Measurements from ENCODE around the gene MMP28. TPM values are rescaled to one million over a fixed set of nuclear protein-coding genes. Genes with fewer than 3 reads are reported as not detected.

Gene MMP28
- total and polyA plus RNA-seq, 10 donors = 1.1 to 5.9 (median 2.8) TPM

DNA sequence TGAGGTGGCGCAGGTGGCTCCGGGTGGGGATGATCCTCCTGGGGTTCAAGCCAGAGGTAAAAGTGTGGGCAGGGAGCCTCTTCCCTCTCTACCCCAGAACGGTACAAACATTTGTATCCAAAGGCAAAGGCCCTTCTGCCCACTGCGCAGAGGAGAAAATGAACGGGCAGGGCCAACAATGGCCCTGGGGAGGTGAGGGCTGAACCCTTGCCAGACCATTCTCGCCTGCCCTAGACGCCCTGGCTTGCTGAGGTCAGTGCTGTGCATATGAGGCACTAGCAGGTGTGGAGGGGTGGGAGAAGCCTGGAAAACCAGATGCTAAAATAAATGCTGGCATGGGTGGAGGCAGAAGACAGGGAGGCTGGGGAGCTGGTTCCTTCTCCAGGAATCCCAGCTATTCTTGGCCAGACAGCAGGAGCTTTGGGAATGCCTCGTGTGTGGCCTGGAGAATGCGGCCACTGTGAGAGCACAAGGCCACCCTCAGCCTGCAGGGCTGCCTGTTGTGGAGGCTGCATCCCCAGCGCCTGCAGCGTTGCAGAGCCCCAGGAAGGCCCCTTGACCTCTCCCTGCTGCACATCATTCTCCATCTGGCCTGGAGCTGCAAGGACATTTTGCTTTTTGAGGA is 30.2 kb downstream of the MMP28 start:
- Histone ChIP-seq H3K27me3 (replicated peaks in 1 of 7) (peaks cover 0 to 4% (median 0%) of the 10 kb centered on the region in 7 donors), H3K36me3 (no peaks in the 10 kb centered on the region), H3K4me1 (peaks cover 6 to 22% (median 15%) of the 10 kb centered on the region in 6 donors), H3K9me3 (no peaks in the 10 kb centered on the region), H3K27ac (peak overlapping the region in 3 of 8 donors; percentile 68 to 79 (median 70)), H3K4me3 (peak overlapping the region in 2 of 8 donors; percentile 61 to 78)
- intact Hi-C loops (cut with DNase I; ENCODE audit: low total_unique reads) = loop anchor here (5.0 kb wide), 1 partner anchor 42 kb away; the partner anchor contains the start of gene TAF15
- TF ChIP-seq POLR2AphosphoS5 (IDR thresholded peaks at IDR 0.05) (no peak), POLR2A (IDR thresholded peaks at IDR 0.05) (no peak)
- TF ChIP-seq, protein P1, sequence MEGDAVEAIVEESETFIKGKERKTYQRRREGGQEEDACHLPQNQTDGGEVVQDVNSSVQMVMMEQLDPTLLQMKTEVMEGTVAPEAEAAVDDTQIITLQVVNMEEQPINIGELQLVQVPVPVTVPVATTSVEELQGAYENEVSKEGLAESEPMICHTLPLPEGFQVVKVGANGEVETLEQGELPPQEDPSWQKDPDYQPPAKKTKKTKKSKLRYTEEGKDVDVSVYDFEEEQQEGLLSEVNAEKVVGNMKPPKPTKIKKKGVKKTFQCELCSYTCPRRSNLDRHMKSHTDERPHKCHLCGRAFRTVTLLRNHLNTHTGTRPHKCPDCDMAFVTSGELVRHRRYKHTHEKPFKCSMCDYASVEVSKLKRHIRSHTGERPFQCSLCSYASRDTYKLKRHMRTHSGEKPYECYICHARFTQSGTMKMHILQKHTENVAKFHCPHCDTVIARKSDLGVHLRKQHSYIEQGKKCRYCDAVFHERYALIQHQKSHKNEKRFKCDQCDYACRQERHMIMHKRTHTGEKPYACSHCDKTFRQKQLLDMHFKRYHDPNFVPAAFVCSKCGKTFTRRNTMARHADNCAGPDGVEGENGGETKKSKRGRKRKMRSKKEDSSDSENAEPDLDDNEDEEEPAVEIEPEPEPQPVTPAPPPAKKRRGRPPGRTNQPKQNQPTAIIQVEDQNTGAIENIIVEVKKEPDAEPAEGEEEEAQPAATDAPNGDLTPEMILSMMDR (IDR thresholded peaks at IDR 0.05 in 8 of 11, conservative IDR thresholded peaks at IDR 0.05 in 3 of 11) = no peak
- WGBS, 5 donors = 76 to 86% (median 79%) methylated on average over 11 of the region's 11 CpGs
- no peak for DNase-seq

DNA sequence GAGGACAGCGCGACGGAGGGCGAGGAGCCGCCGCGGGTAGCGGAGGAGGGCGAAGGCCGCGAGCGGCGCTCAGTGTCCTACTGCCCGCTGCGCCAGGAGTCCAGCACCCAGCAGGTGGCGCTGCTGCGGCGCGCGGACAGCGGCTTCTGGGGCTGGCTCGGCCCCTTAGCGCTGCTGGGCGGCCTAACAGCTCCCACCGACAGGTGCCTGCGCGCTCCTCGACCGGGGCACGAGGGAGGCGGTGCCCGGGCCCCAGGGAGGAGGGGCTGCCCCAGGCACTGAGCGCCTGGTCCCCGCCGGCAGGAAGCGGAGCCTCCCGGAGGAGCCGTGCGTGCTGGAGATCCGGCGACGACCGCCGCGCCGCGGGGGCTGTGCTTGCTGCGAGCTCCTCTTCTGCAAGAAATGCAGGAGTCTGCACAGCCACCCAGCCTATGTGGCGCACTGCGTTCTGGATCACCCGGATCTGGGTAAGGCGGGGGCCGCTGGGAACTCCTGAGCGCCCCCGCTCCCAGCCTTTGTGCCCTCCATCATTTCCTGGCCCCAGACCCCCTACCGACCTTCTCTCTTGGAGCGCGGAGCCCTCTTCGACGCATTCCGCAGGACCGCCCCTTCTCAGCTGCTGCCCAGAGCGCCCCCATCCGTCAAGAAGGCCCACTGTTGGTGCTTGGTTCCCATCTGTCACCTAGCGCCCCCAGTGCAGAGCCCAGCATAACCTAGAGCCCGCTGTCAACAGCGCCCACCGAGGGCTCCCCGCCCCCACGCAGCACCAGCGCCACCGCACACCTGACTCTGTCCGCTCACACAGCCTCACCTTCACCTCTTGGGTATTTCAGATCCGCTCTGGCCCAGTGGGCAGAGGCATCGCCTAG is 31.1 kb downstream of the MMP28 start:
- Histone ChIP-seq H3K4me1 (peaks cover 6 to 22% (median 15%) of the 10 kb centered on the region in 6 donors), H3K27ac (peak overlapping the region in 7 of 8 donors; percentile 20 to 79 (median 68)), H3K9me3 (no peaks in the 10 kb centered on the region), H3K4me3 (peak overlapping the region; percentile 57 to 78 (median 64)), H3K27me3 (replicated peaks in 1 of 7) (peaks cover 0 to 4% (median 0%) of the 10 kb centered on the region in 7 donors), H3K36me3 (no peaks in the 10 kb centered on the region)
- intact Hi-C loops (cut with DNase I; ENCODE audit: low total_unique reads) = no loop called here
- peak; percentile 97 for DNase-seq
- 3 to 5% (median 3%) methylated on average over 45 to 75 of the region's 75 CpGs for WGBS, 5 donors
- TF ChIP-seq POLR2AphosphoS5 (IDR thresholded peaks at IDR 0.05) = peak; percentile 45 to 81 (median 75)
- TF ChIP-seq, protein P1 (IDR thresholded peaks at IDR 0.05 in 8 of 11, conservative IDR thresholded peaks at IDR 0.05 in 3 of 11) = peak; percentile 83 to 98 (median 93)
- no peak for TF ChIP-seq POLR2A (IDR thresholded peaks at IDR 0.05)

DNA sequence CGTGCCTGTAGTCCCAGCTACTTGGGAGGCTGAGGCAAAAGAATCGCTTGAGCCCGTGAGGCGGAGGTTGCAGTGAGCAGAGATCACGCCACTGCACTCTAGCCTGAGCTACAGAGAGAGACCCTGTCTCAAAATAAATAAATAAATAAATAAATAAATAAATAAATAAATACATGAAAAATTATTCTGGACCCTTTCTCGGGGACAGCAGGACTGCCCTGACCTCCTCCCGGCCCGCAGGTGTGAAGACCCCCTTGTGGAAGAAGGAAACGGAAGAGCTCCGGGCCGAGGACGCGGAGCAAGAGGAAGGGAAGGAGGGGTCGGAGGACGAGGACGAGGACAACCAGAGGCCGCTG is 31.7 kb downstream of the MMP28 start:
- peak overlapping the region in 7 of 8 donors; percentile 57 to 78 (median 63) for H3K4me3 ChIP-seq
- H3K9me3 ChIP-seq = no peaks in the 10 kb centered on the region
- WGBS, 5 donors = 31 to 34% (median 32%) methylated on average over 16 to 17 of the region's 17 CpGs
- intact Hi-C loops (cut with DNase I; ENCODE audit: low total_unique reads) = no loop called here
- peaks cover 6 to 22% (median 15%) of the 10 kb centered on the region in 6 donors for H3K4me1 ChIP-seq
- no peak for DNase-seq
- peaks cover 0 to 4% (median 0%) of the 10 kb centered on the region in 7 donors for H3K27me3 ChIP-seq (replicated peaks in 1 of 7)
- H3K36me3 ChIP-seq = no peaks in the 10 kb centered on the region
- TF ChIP-seq, protein P1 (IDR thresholded peaks at IDR 0.05 in 8 of 11, conservative IDR thresholded peaks at IDR 0.05 in 3 of 11) = no peak
- TF ChIP-seq POLR2A (IDR thresholded peaks at IDR 0.05) (no peak), POLR2AphosphoS5 (IDR thresholded peaks at IDR 0.05) (no peak)
- peak overlapping the region in 5 of 8 donors; percentile 68 to 79 (median 70) for H3K27ac ChIP-seq
